ENCODE results near the gene CNTNAP2. TPM values are rescaled to one million over a fixed set of nuclear protein-coding genes. Genes with fewer than 3 reads are reported as not detected.

CNTNAP2 gene
- total RNA-seq, 4 donors from 2014 or later: 0.91 to 16.0 TPM; not detected in 2

GRCh38 chr7:147400925-147401324, 1284.3 kb downstream of the CNTNAP2 start:
- H3K36me3 ChIP-seq: no peaks in the 10 kb centered on the region
- no peaks in the 10 kb centered on the region for H3K9me3 ChIP-seq
- intact Hi-C loops (cut with DNase I; ENCODE audit: low total_unique reads): no loop called here
- H3K4me1 ChIP-seq: no peaks in the 10 kb centered on the region
- H3K4me3 ChIP-seq: no peak overlapping the region
- DNase-seq: no peak
- H3K27ac ChIP-seq: no peak overlapping the region
- H3K27me3 ChIP-seq: no peaks in the 10 kb centered on the region
- TF ChIP-seq POLR2A (IDR thresholded peaks at IDR 0.05) (no peak), CTCF (IDR thresholded peaks at IDR 0.05) (no peak)

- H3K4me3 ChIP-seq: no peak overlapping the region
- H3K4me1 ChIP-seq: no peaks in the 10 kb centered on the region
- H3K27me3 ChIP-seq: no peaks in the 10 kb centered on the region
- intact Hi-C loops (cut with DNase I; ENCODE audit: low total_unique reads): no loop called here
- TF ChIP-seq POLR2A (IDR thresholded peaks at IDR 0.05): no peak
- TF ChIP-seq CTCF (IDR thresholded peaks at IDR 0.05): no peak
- DNase-seq: no peak
- no peak overlapping the region for H3K27ac ChIP-seq
- no peaks in the 10 kb centered on the region for H3K9me3 ChIP-seq
- H3K36me3 ChIP-seq: no peaks in the 10 kb centered on the region
Measured at GRCh38 chr7:147405621-147406020, 1289.0 kb downstream of the CNTNAP2 start.

- Histone ChIP-seq H3K36me3 (no peaks in the 10 kb centered on the region), H3K4me1 (no peaks in the 10 kb centered on the region), H3K4me3 (no peak overlapping the region), H3K9me3 (no peaks in the 10 kb centered on the region), H3K27ac (no peak overlapping the region), H3K27me3 (no peaks in the 10 kb centered on the region)
- intact Hi-C loops (cut with DNase I; ENCODE audit: low total_unique reads): no loop called here
- DNase-seq: no peak
- TF ChIP-seq CTCF (IDR thresholded peaks at IDR 0.05) (no peak), POLR2A (IDR thresholded peaks at IDR 0.05) (no peak)
Measured at GRCh38 chr7:147406521-147407135, 1290.0 kb downstream of the CNTNAP2 start.

- H3K4me3 ChIP-seq: no peak overlapping the region
- no peak for TF ChIP-seq CTCF (IDR thresholded peaks at IDR 0.05)
- no peak for TF ChIP-seq POLR2A (IDR thresholded peaks at IDR 0.05)
- intact Hi-C loops (cut with DNase I; ENCODE audit: low total_unique reads): no loop called here
Measured at GRCh38 chr7:147411096-147411495, 1294.5 kb downstream of the CNTNAP2 start.

GRCh38 chr7:147412109-147412508, 1295.5 kb downstream of the CNTNAP2 start:
- Histone ChIP-seq H3K4me3 (no peak overlapping the region), H3K27me3 (no peaks in the 10 kb centered on the region), H3K27ac (no peak overlapping the region), H3K36me3 (no peaks in the 10 kb centered on the region), H3K4me1 (no peaks in the 10 kb centered on the region), H3K9me3 (no peaks in the 10 kb centered on the region)
- DNase-seq: no peak
- intact Hi-C loops (cut with DNase I; ENCODE audit: low total_unique reads): no loop called here
- no peak for TF ChIP-seq POLR2A (IDR thresholded peaks at IDR 0.05)
- TF ChIP-seq CTCF (IDR thresholded peaks at IDR 0.05): no peak

More at GRCh38 chr7:147411096-147411495, 1294.5 kb downstream of the CNTNAP2 start:
- no peaks in the 10 kb centered on the region for H3K4me1 ChIP-seq
- no peaks in the 10 kb centered on the region for H3K27me3 ChIP-seq
- no peaks in the 10 kb centered on the region for H3K9me3 ChIP-seq
- no peak overlapping the region for H3K27ac ChIP-seq
- no peak for DNase-seq
- no peaks in the 10 kb centered on the region for H3K36me3 ChIP-seq

All from uterus (tissue), 4 donors.